Panc1 (cell line): Measurements from ENCODE around the gene MAST4.

ENCODE experiments used
- SIN3A ChIP-seq: IDR thresholded peaks from 2 replicates; pipeline ENCODE4 v1.6.1; 2012; ENCODE audit warnings: low read depth, mild to moderate bottlenecking, low read length, moderate library complexity, borderline replicate concordance; ENCODE audit not compliant: insufficient read depth
- TF ChIP-seq, protein P1 (sequence below): fragments of 450-650 bp; IDR thresholded peaks from 2 replicates; pipeline ENCODE4 v1.5.1; 2017; ENCODE audit warnings: mild to moderate bottlenecking
- TF ChIP-seq, protein P2 (sequence below), 2 experiments: IDR thresholded peaks; 2 replicates each; pipeline ENCODE4 v1.6.1; 2011 to 2012; ENCODE audit warnings: low read depth in 2 of 2, control low read depth in 1 of 2, low read length in 1 of 2, mild to moderate bottlenecking in 1 of 2, moderate library complexity in 1 of 2; ENCODE audit not compliant: insufficient read depth in 1 of 2

DNA sequence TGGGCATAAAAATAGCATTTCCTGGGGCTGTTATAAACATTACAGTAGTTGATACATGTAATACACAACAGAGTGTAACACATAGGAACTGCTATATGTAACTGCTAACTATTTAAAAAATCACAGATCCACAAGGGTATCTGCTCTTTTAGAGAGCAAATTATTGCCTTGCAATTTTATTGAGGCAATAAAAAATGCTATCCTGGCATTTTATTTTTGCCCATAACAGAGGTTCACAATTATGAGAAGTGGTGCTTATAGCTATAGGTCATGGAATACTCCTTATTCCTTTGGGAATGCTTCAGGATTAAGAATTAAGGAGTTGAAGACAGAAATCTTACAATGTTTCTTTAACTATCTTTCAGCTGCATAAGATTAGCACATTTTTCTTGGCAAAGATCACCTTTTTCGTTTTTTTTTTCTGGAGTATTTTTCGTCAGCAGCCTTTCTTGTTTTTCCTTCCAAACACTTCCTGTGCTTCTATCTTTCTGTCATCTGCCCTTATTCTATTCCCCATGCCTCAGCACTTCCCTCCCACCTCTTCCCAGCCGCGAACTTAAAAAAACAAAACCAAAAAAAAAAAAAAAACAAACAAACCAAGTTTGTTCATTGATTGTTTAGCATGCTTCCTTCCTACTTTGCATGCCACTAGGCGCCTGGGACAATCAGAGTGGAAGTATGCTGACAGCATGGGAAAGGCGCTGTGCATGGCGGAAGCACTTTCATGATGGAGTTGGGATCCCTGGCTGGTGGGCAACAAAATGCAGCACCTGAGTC lies 264.2 kb downstream of the MAST4 start:
- TF ChIP-seq, protein P1, sequence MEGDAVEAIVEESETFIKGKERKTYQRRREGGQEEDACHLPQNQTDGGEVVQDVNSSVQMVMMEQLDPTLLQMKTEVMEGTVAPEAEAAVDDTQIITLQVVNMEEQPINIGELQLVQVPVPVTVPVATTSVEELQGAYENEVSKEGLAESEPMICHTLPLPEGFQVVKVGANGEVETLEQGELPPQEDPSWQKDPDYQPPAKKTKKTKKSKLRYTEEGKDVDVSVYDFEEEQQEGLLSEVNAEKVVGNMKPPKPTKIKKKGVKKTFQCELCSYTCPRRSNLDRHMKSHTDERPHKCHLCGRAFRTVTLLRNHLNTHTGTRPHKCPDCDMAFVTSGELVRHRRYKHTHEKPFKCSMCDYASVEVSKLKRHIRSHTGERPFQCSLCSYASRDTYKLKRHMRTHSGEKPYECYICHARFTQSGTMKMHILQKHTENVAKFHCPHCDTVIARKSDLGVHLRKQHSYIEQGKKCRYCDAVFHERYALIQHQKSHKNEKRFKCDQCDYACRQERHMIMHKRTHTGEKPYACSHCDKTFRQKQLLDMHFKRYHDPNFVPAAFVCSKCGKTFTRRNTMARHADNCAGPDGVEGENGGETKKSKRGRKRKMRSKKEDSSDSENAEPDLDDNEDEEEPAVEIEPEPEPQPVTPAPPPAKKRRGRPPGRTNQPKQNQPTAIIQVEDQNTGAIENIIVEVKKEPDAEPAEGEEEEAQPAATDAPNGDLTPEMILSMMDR = no peak
- TF ChIP-seq SIN3A = no peak
- TF ChIP-seq, protein P2, sequence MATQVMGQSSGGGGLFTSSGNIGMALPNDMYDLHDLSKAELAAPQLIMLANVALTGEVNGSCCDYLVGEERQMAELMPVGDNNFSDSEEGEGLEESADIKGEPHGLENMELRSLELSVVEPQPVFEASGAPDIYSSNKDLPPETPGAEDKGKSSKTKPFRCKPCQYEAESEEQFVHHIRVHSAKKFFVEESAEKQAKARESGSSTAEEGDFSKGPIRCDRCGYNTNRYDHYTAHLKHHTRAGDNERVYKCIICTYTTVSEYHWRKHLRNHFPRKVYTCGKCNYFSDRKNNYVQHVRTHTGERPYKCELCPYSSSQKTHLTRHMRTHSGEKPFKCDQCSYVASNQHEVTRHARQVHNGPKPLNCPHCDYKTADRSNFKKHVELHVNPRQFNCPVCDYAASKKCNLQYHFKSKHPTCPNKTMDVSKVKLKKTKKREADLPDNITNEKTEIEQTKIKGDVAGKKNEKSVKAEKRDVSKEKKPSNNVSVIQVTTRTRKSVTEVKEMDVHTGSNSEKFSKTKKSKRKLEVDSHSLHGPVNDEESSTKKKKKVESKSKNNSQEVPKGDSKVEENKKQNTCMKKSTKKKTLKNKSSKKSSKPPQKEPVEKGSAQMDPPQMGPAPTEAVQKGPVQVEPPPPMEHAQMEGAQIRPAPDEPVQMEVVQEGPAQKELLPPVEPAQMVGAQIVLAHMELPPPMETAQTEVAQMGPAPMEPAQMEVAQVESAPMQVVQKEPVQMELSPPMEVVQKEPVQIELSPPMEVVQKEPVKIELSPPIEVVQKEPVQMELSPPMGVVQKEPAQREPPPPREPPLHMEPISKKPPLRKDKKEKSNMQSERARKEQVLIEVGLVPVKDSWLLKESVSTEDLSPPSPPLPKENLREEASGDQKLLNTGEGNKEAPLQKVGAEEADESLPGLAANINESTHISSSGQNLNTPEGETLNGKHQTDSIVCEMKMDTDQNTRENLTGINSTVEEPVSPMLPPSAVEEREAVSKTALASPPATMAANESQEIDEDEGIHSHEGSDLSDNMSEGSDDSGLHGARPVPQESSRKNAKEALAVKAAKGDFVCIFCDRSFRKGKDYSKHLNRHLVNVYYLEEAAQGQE (IDR thresholded peaks at IDR 0.05; ENCODE audit: insufficient read depth in 1 of 2, low read depth in 2 of 2, low read length in 1 of 2) = no peak
